HPDE6-E6E7 (cell line): ENCODE results near the gene GABBR1.
"Not testable (repeated sequence)": the region's sequence is repeated elsewhere in the genome, so short reads cannot be mapped to it uniquely, and the experiment has no call there.

ENCODE experiments used
- DNase-seq: peaks from one replicate; pipeline ENCODE4 v3.0.0; 2011; ENCODE audit warnings: missing footprints; ENCODE audit errors: extremely low spot score

The GABBR1 gene

DNA sequence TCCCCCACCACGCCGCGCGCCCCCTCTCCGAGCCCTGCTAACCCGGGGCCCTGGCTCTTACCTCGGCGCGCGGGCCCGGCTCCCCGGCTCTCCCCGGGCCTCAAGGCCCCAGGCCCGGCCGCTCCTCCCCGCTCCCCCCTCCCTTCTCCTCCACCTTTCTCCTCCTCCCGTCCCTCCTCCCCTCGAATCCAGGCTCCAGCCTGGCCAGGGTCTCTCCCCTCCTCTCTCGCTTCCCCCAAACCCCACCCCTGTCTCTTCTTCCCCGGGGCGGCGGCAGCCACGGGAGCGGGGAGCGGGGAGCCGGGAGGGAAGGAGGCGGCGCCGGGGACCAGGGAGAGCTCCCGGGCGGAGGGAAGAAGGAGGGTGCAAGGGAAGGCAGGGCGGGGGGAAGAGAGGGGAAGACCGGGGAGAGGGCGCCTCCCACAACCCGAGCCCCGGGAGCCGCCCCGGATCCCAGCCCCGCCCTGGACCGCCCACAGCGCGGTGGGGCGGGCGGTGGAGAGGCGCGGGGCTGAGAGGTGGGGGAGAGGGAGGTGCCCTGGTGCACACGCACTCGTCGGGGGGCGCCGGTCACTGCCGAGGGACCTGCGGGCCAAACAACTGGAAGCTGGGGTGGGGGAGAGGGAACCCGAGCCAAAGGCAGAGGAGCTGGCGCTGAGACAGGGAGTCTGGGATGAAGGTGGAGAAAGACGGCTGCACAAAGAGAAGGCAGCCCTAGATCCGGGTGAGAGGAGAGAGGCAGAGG, at the start of gene GABBR1:
TSS of gene GABBR1 (minus strand) at position 395 of the 745 bp plus-strand sequence. CDS start 798 bp downstream, outside the sequence.
- DNase-seq = peak; percentile 94

DNA sequence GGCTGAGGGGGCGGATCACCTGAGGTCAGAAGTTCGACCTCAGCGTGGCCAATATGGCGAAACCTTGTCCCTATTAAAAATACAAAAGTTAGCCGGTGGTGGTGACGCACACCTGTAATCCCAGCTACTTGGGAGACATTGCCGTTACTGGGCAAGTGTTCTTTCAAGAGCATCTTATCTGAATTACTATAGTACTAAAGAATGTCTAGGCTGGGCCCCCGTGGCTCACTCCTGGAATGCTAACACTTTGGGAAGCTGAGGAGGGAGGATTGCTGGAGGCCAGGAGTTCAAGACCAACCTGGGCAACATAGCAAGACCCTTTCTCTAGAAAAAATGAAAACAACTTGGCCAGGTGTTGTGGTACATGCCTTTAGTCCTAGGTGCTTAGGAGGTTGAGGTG, 48.8 kb upstream of the GABBR1 start:
- no peak for DNase-seq

DNA sequence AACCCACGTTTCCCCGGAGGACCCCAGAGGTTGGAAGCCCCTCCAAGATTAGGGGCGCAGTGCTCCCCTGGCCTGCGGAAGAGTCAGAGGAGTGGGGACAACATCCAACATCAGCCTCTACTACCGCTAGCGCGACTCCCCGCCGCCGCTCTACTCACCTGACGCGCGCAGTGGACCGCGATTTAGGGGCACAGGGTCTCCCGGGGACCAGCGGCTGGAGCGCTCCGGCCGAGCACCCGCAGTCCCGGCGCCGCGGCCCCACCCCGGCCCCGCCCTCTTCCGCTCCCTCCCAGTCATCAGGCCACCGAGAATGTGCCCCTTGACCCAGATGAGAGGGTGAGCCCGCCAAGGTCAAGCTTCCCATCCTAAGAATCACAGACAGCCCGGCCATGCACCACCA, 47.9 kb upstream of the GABBR1 start, which contains the start of gene ZFP57:
TSS of gene ZFP57 (minus strand) at position 249 of the 400 bp plus-strand sequence. CDS start 4,149 bp downstream, outside the sequence.
- no peak for DNase-seq

DNA sequence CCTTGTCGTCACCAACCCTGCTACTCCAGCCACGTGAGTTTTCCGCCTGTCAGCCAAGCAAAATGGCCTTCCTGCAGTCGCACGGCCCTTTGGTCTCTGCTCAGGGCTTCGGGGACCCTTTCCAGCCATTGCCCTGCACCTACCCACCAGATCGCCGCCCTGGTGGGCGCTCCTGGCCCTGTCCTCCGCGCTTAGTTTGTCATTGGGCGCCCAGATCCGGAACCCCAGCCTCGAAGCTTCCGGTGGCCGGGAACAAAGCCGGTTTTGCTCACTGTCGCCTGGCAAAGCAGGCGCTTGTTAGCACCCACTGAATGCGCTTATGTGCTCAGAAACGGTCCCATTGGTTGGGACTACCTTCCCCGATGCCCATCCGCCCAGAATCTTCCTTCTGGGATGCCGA, 47.4 kb upstream of the GABBR1 start:
- DNase-seq = no peak

DNA sequence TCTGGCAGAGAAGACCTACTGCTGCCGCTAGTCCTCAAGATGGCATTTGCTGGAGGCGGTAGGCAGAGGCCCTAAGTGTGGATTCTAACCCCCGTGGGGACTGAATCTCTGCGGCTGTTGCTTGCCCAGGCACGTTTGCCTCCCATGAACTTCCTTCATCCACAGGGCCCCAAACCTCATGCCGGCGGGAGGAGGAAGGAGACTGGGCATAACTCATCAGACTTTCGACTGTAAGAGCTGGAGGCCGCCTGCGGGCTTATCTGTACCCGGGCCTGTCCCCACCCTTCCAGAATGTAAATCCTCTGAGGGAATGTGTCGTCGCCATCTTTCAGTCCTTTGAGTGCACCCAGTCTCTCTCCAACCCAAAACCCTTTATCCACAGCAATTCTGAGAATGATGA, 47.0 kb upstream of the GABBR1 start:
- peak; percentile 47 for DNase-seq

DNA sequence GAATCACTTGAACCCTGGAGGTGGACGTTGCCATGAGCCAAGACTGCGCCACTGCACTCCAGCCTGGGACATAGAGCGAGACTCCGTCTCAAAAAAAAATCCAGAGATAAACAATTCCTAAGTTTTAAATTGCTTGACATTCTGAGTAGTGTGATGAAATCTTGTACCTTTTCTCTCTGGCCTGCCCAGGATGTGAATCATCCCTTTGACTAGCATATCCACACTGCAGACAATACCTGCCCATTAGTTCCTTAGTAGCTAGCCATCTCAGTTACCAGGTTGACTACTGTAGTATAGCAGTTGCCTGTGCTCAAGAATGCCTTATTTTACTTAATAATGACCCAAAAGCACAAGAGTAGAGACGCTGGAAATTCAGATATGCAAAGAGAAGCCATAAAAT, 45.1 kb upstream of the GABBR1 start:
- DNase-seq = peak; percentile 83

DNA sequence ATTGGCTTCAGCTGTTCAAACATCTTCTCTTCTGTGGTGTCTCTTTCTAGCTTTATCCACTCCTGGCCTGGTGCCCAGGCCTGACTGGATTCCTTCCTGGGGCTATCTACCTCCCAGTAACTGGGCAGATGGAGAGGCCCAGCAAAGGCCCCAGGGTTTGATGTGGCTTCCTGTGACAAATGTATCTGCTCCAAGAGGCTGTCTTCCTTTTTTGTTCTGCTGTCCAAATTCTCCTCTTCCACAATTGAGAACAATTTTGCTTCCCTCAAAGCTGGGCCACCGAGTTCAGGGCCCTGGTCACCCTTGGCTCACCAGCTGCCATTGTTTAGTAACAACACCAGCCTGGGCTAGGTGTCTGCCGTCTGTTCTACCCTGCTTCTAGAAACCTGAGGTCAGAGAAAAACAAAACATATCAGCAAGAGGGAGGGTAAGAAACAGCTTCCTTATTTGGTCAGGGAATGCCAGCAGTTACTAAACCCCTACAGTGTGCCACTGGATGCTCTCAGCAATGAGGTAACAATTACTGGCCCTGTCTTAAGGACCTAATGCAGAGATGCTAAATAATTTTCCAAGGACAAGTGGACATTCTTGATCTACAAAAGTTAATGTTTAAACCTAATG, 44.1 kb upstream of the GABBR1 start:
- DNase-seq = peak; percentile 26

DNA sequence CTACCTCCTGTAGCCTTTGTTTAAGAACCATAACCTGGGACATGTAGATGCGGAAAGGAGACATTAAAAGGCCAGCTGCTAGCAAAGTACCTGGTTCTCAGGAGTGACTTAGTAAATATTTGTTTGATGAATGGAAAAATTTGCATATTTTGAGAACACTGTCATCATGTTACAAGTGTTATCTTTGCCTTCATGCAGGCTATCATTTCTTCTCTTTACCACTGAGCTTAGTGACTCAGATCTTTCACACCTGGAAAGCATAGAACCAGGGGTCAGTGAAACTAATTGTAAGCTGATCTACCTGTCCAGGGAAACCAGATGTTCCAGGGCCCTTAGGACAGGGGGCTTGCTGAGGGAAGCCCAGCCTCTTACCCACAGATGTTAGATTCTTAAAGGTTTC, 42.6 kb upstream of the GABBR1 start:
- peak; percentile 36 for DNase-seq

DNA sequence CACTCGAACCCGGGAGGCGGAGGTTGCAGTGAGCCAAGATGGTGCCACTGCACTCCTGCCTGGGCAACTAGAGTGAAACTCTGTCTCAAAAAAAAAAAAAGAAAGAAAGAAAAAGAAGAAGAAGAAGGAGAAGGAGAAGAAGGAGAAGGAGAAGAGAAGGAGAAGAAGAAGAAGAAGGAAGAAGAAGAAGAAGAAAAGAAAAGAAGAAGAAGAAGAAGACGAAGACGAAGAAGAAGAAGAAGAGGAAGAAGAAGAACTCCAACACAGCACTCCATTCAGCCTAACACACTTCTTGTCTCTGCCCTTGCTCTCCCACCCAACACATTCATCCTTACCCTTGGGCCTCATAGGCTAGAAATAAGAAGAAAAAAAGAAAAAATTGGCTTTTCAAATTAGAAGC, 41.0 kb upstream of the GABBR1 start:
- no peak for DNase-seq

DNA sequence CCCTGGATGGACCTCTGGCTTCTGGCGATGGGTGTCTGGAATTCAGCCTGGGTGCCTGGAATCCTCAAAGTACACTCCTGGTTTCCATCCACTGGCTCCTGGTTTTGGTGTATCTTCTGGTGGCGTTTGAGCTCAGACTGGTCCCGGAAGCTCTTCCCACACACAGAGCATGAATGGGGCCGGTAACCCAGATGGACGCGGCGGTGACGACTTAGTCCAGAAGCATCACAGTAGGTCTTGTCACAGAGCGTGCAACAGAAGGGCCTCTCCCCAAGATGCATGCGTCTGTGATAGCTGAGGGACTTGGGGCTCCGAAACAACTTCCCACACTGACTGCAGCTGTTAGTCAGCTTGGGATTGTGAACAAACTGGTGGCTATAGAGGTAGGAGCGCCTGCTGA, 40.2 kb upstream of the GABBR1 start:
- no peak for DNase-seq

DNA sequence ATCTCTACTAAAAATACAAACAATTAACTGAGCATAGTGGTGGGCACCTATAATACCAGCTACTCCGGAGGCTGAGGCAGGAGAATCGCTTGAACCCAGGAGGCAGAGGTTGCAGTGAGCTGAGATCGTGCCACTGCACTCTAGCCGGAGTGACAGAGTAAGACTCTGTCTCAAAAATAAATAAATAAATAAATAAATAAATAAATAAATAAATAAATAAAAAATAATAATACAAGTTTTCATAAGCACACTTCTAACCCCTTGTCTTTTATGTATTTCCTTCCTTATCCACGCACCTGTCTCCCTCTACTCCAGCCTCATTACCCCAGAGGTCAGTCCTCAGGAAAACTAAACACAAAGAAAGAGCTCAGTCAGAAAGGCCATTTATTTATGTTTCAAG, 39.1 kb upstream of the GABBR1 start:
- not testable (repeated sequence) for DNase-seq

DNA sequence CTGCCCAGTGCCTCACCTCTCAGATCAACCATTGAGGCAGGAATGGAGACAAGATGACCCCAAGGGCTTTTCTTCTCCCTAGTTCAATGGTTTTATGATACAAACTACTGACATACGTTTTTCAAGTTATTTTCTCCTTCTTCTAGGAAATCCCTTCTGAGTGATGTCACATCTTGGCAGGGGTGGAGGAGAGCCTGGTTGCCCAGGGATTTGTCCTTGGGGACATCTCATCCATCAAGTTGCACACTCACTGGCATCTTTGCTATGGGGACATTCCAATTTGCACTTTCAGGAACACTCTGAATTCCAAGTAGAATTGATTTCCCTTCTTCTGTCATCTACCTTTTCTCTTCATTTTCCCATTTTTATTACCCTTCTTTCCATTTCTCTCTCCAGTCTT, 38.0 kb upstream of the GABBR1 start:
- no peak for DNase-seq

DNA sequence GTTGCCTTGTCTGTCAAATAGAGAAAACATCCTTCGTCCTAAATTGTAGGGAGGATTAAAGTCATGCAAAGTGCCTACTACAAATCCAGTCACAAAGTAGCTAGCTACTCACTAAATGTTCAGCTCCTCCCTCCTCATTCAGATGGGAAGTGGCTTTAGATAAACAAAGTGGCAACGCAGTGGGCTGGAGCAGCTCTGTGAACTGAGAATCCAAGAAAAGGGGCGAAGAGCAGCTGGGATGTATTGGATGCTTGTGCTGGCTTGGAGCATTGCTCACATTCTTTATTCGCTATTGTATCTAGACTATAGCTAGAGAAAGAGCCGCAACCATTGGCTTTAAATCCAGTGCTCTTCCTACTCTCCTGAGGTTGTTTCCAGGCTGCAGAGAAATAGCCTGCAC, 34.2 kb upstream of the GABBR1 start:
- no peak for DNase-seq

DNA sequence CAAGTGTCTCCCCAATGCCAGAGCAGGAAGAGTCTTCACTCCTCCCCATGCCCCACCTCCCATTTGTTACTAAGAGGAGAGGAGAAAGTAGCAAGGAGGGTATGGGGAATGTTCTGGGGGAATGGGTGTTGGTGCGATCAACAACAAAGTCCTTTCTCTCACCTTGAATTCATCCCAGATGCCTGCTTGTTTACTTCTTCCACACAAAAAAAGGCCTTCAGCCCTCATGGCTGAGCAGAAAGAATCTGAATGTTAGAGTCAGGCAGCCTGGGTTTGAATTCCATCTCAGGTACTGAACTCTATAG, 33.8 kb upstream of the GABBR1 start:
- no peak for DNase-seq

DNA sequence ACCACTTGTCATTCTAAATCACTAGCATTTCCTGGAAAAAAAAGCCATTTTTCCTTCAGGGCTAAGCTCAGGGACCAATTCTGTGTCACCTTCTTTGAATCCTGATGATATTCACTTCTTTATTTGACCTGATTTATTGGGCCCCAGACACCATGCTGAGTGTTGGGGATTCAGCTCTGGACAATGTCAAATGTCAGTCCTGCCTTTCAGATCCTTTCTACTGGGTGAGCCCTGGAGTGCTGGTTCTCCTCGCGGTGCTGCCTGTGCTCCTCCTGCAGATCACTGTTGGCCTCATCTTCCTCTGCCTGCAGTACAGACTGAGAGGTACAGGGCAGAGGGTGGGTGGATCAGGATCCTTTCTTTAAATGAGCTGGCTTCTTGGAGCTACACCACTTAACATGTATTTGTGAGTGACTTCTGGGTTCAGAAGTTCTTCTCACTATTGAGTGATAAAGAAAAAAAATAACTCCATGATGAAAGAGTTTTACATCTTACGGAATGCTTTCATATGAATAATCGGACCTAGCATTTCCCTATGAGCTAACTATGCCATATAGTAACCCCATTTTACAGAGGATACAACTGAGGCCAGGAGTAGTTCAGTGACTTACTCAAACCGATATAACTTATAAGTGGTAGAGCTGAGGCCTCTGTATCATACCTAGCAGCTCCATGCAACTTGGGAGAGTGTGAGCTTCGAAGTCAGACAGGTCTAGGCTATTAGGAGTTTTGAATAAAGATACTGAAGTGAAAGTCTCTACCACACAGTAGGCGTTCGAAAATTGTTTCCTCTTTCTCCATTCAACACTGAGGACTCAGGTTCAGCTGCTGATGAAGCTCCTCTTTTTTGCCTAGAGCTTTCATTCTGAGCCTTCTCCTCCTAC, 33.2 kb upstream of the GABBR1 start:
- no peak for DNase-seq

DNA sequence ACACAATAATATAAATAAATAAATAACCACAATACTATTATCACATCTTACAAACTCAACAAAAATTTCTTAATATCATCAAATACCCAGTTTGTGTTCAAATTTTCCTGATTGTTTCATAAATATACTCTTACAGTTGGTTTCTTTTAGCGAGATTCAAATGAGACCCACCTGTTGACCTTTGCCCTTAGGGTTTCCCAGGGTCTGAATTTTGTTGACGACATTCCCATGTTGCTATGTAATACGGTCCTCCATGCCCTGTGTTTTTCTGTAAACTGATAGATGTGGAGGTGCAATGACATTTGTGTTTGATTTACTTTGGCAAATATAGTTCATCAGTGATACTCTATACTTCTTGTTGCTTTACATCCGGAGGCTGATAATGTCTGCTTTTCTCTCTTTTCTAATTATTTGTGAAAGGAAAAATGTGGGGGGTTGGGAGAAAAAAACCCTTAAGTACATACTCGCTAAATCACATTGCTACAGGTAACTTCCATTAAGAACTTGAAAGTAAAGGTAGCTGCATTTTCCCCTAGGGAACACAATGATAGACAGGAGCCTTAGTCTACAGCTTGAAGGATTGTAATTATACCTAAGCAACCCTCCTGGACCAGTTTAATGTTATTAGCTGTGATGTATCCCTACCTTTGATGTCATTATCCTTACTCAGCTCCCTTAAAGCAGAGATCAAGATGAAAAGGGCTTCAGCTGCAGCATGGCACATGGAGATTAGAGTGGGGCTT, 30.5 kb upstream of the GABBR1 start:
- no peak for DNase-seq

DNA sequence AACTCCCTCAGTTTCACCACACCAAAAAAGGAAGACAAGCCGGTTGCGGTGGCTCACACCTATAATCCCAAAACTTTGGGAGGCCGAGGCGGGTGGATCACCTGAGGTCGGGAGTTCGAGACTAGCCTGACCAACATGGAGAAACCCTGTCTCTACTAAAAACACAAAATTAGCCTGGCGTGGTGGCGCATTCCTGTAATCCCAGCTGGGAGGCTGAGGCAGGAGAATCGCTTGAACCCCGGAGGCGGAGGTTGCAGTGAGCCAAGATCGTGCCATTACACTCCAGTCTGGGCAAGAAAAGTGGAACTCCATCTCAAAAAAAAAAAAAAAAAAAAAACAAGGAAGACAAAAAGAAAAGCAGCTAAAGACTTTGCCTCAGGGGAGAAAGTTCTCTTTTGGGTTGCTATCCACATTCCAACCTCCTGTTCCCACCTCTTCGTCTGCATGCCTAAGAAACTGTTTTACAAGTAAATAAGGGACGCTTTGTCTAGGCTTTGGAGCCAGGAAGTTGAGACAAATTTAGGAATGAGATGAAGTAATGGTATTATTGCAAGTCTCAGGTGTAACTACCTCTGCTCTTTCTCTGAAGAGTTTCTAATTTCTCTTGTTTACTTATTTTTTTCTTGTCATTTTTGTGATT, 28.6 kb upstream of the GABBR1 start:
- DNase-seq = not testable (repeated sequence)

DNA sequence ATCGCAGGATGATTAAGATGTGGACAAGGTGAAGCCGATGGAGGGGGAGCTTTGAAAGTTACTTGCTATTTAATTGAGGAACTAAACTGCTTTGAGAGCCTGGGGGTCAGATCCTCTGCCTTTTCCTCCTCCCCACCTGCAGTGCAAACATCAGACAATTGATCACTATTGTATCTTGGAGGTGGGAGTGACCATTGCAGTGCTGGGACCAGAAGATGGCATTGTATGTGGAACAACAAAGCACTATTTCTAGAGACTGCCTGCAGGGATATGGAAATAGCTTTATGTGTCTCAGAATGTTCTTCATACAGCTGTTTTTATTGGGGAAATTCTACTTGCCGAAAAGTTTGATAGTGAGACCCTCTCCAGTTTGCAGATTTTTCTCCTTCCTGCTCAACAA, 28.1 kb upstream of the GABBR1 start:
- DNase-seq = no peak

DNA sequence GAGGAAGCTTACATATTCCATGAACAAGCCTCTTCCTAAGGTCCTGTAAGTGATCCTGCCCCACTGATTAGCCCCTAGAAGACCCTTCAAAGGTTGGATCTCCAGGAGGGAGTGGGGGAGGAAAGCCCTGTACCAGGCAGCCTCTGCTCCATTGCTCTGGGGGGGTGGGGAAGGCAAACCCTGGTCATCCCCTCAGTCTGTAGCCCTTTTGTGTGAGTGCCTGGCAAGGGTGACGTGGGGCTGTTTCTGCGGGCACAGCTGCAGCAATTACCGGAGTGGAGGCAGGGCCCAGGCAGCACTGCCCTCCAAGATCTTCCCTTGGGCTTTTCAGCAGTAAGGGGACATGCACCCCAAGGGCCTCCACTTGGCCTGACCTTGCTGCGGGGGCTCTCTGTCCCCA, 23.8 kb upstream of the GABBR1 start, which contains the start of gene MOG:
TSS of gene MOG (plus strand) at position 295 of the 400 bp plus-strand sequence. CDS start 118 bp downstream, outside the sequence.
- no peak for DNase-seq

DNA sequence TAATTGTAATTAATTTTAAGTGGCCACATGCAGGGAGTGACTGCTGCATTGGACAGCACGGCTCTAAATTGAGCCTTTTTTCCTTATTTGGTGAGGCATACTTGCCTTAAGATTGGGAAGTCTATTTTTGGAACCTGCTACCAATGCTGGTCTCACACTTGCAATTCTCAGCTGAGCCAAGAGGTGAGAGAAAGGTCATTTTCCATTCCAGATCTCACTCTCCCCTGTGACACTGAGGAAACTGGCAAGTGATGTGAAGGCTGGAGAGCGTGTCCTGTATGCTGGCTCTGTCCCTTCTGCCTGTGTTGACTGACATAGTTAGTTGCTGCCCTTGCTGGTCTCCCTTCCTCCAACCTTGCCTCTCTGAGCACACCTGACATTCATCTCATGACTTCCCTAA, 23.2 kb upstream of the GABBR1 start:
- no peak for DNase-seq

DNA sequence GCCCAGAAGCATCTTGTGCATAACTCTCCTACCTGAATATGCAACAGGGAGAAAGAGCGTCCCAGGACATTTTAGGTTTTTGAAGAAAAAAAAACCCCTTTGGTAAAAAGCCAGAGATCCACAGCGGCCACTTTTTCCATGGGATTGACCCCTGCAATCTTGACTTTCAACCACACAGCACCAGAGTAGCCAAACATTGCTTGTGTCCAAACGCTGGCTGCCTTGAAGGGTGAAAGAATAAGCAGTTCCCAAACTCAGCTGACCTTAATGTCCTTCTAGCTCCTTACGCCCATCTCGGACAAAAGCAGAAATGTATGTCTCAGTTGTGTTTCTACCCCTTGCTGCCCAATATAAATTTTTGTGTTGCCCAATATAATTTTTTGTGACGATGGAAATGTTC, 22.7 kb upstream of the GABBR1 start:
- DNase-seq = no peak
